ENCODE data around the gene BST2.

BST2 gene

DNA sequence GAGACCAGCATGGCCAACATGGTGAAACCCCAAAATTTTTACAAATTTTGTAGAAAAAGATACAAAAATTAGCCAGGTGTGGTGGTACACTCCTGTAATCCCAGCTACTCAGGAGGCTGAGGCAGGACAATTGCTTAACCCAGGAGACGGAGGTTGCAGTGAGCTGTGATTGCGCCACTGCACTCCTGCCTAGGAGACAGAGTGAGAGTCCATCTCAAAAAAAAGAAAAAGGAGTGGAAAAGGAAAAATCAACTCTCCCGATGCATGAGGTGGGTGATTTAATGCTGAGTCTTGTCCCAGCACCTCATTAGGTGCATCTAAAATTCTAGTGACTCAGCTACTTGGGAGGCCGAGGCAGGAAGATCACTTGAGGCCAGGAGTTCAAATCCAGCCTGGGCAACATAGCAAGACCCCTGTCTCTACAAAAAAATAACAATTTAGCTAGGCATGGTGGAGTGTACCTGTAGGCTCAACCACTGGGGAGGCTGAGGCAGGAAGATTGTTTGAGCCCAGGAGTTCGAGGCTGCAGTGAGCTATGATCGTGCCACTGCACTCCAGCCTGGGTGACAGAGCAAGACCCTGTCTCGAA, 48.3 kb downstream of the BST2 start:
- intact Hi-C loops (cut with DNase I), result no loop called here
- no peak for DNase-seq

DNA sequence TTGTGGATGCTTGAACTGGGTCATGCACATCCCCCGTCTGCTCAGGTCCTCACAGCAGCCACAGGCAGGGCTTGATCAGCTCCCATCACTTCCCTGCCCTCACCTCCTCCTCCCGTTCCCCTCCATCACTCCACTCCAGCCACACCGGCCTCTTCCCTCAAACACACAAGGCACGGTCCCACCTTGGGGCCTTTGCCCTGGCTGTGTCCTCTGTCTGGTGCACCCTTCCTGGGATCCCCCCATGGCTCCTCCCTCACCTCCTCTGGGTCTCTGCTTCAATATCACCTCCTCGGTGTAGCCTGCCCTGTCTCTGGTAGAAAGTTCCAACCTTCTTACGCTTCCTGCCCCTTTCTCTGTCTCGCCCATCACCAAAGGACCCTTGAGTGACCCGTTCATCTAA, 52.0 kb downstream of the BST2 start:
- no peak for DNase-seq
- intact Hi-C loops (cut with DNase I), result no loop called here

Measured in head of caudate nucleus (tissue), 42 donors.